Measurements from ENCODE around the gene TMEM235. TPM values are rescaled to one million over a fixed set of nuclear protein-coding genes. Genes with fewer than 3 reads are reported as not detected.

Gene TMEM235
- total and polyA plus RNA-seq, 2 experiments from 2014 or later, result not detected

GRCh38 chr17:78219396-78220150 lies 11.9 kb upstream of the TMEM235 start (continued):
- TF ChIP-seq ZNF462 (CRISPR knock-in tag; IDR thresholded peaks at IDR 0.05) (no peak), ETS1 (IDR thresholded peaks at IDR 0.05) (no peak), CREB1 (CRISPR knock-in tag; IDR thresholded peaks at IDR 0.05; ENCODE audit: low read depth) (no peak), POLR2AphosphoS5 (IDR thresholded peaks at IDR 0.05; ENCODE audit: low read depth) (no peak)

DNA sequence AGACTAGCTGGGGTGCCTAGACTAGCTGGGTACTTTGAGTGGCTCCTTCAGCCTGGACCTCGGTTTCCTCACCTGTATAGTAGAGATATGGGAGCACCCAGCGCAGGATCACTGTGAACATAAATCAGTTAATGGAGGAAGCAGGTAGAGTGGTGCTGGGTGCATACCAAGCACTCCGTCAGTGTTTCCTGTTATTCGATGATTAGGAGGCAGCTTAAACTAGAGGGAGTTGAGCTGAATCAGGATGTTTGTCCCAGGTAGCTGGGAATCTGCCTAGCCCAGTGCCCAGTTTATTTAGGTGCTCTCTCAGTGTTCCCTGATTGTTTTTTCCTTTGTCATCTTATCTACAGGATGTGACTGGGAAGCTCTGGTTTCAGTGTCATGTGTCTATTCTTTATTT lies 8.4 kb upstream of the TMEM235 start:
- H3K4me3 Mint-ChIP-seq, result no peak overlapping the region
- no peak overlapping the region for H2AFZ ChIP-seq
- peaks cover 10% of the 10 kb centered on the region for H3K27me3 Mint-ChIP-seq (ENCODE audit: insufficient read depth, low read depth, poor library complexity)
- no peak overlapping the region for H3K4me2 ChIP-seq
- H3K79me2 ChIP-seq (replicated peaks; ENCODE audit: insufficient read depth), result peaks cover 12% of the 10 kb centered on the region; the same call in 1 of the 2 replicates
- H3K9me3 Mint-ChIP-seq, result no peaks in the 10 kb centered on the region; the same call in 2 of the 3 replicates
- peaks cover 28% of the 10 kb centered on the region for H3K36me3 ChIP-seq (ENCODE audit: insufficient read depth)
- no peaks in the 10 kb centered on the region; the same call in none of the 2 replicates for H4K20me1 ChIP-seq (replicated peaks; ENCODE audit: insufficient read depth)
- H3K4me1 Mint-ChIP-seq, result peaks cover 18% of the 10 kb centered on the region
- peaks cover 4% of the 10 kb centered on the region; the same call in 1 of the 2 replicates for H3K4me1 ChIP-seq (ENCODE audit: insufficient read depth)
- peaks cover 60% of the 10 kb centered on the region for H3K36me3 Mint-ChIP-seq (ENCODE audit: low read depth)
- no peak overlapping the region for H3K27ac Mint-ChIP-seq
- H3K4me3 ChIP-seq, result no peak overlapping the region
- peaks cover 41% of the 10 kb centered on the region for H3F3A ChIP-seq (replicated peaks; ENCODE audit: low read depth)
- no peaks in the 10 kb centered on the region for H3K9me2 ChIP-seq (ENCODE audit: insufficient read depth)
- H3K27me3 ChIP-seq (ENCODE audit: insufficient read depth), result no peaks in the 10 kb centered on the region
- H3K27ac ChIP-seq (ENCODE audit: low read depth), result no peak overlapping the region
- no peak for DNase-seq (ENCODE audit: low spot score)
- ATAC-seq, result no peak
- TF ChIP-seq EZH2 (IDR thresholded peaks at IDR 0.05; ENCODE audit: low read depth, unreplicated experiment), result no peak
- TF ChIP-seq, protein P1, sequence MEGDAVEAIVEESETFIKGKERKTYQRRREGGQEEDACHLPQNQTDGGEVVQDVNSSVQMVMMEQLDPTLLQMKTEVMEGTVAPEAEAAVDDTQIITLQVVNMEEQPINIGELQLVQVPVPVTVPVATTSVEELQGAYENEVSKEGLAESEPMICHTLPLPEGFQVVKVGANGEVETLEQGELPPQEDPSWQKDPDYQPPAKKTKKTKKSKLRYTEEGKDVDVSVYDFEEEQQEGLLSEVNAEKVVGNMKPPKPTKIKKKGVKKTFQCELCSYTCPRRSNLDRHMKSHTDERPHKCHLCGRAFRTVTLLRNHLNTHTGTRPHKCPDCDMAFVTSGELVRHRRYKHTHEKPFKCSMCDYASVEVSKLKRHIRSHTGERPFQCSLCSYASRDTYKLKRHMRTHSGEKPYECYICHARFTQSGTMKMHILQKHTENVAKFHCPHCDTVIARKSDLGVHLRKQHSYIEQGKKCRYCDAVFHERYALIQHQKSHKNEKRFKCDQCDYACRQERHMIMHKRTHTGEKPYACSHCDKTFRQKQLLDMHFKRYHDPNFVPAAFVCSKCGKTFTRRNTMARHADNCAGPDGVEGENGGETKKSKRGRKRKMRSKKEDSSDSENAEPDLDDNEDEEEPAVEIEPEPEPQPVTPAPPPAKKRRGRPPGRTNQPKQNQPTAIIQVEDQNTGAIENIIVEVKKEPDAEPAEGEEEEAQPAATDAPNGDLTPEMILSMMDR (conservative IDR thresholded peaks at IDR 0.05; ENCODE audit: low read depth in 2 of 2), result no peak
- TF ChIP-seq JUNB (IDR thresholded peaks at IDR 0.05; ENCODE audit: unreplicated experiment), result no peak
- no peak for TF ChIP-seq NANOG (IDR thresholded peaks at IDR 0.05; ENCODE audit: borderline replicate concordance)
- TF ChIP-seq ZNF331 (CRISPR knock-in tag; IDR thresholded peaks at IDR 0.05; ENCODE audit: low read depth), result no peak
